Endothelial cell of umbilical vein (primary cell): ENCODE results near the gene ZHX3. TPM values are rescaled to one million over a fixed set of nuclear protein-coding genes. Genes with fewer than 3 reads are reported as not detected.

Experiments used
- BruUV-seq: library from RNA; stranded (reverse); fragments of 400-500 nt; replicated peaks from 2 replicates; lab custom pipeline; 2021; lab: Mats Ljungman, UMichigan
- CTCF ChIA-PET: fragments of 300-600, 350-600 bp; sonication (Branson Sonifier 250); formaldehyde crosslinking; loops from one replicate; lab custom pipeline; 2021; ENCODE audit warnings: antibody characterized with exemption, inconsistent platforms; lab: Charles Lee
- POLR2A ChIA-PET: fragments of 300-600, 350-600 bp; sonication (Branson Sonifier 250); formaldehyde crosslinking; loops from one replicate; lab custom pipeline; 2021; ENCODE audit warnings: antibody characterized with exemption, inconsistent platforms; lab: Charles Lee
- DNase-seq: peaks from one replicate; pipeline ENCODE4 v3.0.0-alpha.2; 2011; ENCODE audit warnings: low read depth, low spot score
- FAIRE-seq: peaks from 2 replicates; lab custom pipeline; 2011; peaks lifted over from hg19 to GRCh38; lab: Jason Lieb, UNC
- H2AFZ ChIP-seq: 2 replicates; pipeline ENCODE4 v1.6.0; 2012; ENCODE audit warnings: low read depth, low read length, control low read depth, inconsistent platforms
- H3K27ac ChIP-seq: 2 replicates; pipeline ENCODE4 v1.5.1; 2011; ENCODE audit warnings: low read depth, mild to moderate bottlenecking, control low read depth, low read length, moderate library complexity; ENCODE audit not compliant: insufficient read depth
- H3K27me3 ChIP-seq, 2 experiments: 2 replicates each; pipeline versions ENCODE4 v1.6.0 to v1.6.1; 2011; ENCODE audit warnings: low read length in 2 of 2, mixed read lengths in 1 of 2; ENCODE audit not compliant: control insufficient read depth in 2 of 2, insufficient read depth in 2 of 2
- H3K36me3 ChIP-seq, 2 experiments: 2 replicates in 1 of 2; 3 replicates in 1 of 2; pipeline ENCODE4 v1.5.1; 2011; ENCODE audit warnings: low read length in 2 of 2, mild to moderate bottlenecking in 1 of 2, moderate library complexity in 1 of 2; ENCODE audit not compliant: control insufficient read depth in 2 of 2, insufficient read depth in 2 of 2; ENCODE audit errors: extremely low read depth in 1 of 2
- H3K4me1 ChIP-seq: 3 replicates; pipeline ENCODE4 v1.5.1; 2011; ENCODE audit warnings: mild to moderate bottlenecking, low read length; ENCODE audit not compliant: control insufficient read depth, insufficient read depth; ENCODE audit errors: extremely low read depth
- H3K4me2 ChIP-seq: 2 replicates; pipeline ENCODE4 v1.6.1; 2011; ENCODE audit warnings: low read length, control low read depth, mixed read lengths; ENCODE audit not compliant: insufficient read depth
- H3K4me3 ChIP-seq, 3 experiments: fragments of 200-600 bp in 1 of 3; sonication (generic), shearing (Covaris generic) in 1 of 3; replicated peaks in 1 of 3; 2 replicates each; pipeline ENCODE4 v1.5.1; 2011 to 2016; ENCODE audit warnings: control low read depth in 3 of 3, low read length in 3 of 3, mild to moderate bottlenecking in 2 of 3, inconsistent platforms in 1 of 3, low read depth in 1 of 3, moderate library complexity in 1 of 3; ENCODE audit not compliant: insufficient read depth in 1 of 3
- H3K79me2 ChIP-seq: 2 replicates; pipeline ENCODE4 v1.6.0; 2012; ENCODE audit warnings: low read length, inconsistent platforms; ENCODE audit not compliant: control insufficient read depth, insufficient read depth
- H3K9ac ChIP-seq: replicated peaks from 2 replicates; pipeline ENCODE3; 2011; ENCODE audit warnings: low read length, control low read depth; ENCODE audit not compliant: insufficient read depth; ENCODE audit errors: extremely low read depth
- H3K9me1 ChIP-seq: replicated peaks from 3 replicates; pipeline ENCODE4 v1.6.0; 2011; ENCODE audit warnings: mild to moderate bottlenecking, low read length; ENCODE audit not compliant: control insufficient read depth, insufficient read depth; ENCODE audit errors: extremely low read depth
- H3K9me3 ChIP-seq: replicated peaks from 2 replicates; pipeline ENCODE4 v1.5.1; 2012; ENCODE audit warnings: low read length, inconsistent platforms; ENCODE audit not compliant: control insufficient read depth, insufficient read depth
- H4K20me1 ChIP-seq: replicated peaks from 2 replicates; pipeline ENCODE3; 2011; ENCODE audit warnings: mild to moderate bottlenecking, low read length; ENCODE audit not compliant: control insufficient read depth, insufficient read depth; ENCODE audit errors: extremely low read depth
- CTCF ChIP-seq, 2 donors: IDR thresholded peaks; 1 replicate in 1 of 2; 2 replicates in 1 of 2; pipeline ENCODE4 v1.5.1; 2011; ENCODE audit warnings: low read length in 2 of 2, mild to moderate bottlenecking in 2 of 2, moderate library complexity in 2 of 2, control low read depth in 1 of 2, inconsistent platforms in 1 of 2, low read depth in 1 of 2; ENCODE audit not compliant: insufficient read depth in 1 of 2; ENCODE audit errors: extremely low read depth in 1 of 2
- EZH2 ChIP-seq: IDR thresholded peaks from 2 replicates; pipeline ENCODE4 v1.6.1; 2012; ENCODE audit warnings: borderline replicate concordance, low read depth, mild to moderate bottlenecking, moderate library complexity, low read length, inconsistent platforms; ENCODE audit not compliant: severe bottlenecking
- FOS ChIP-seq: IDR thresholded peaks from 2 replicates; pipeline ENCODE4 v1.6.1; 2011; ENCODE audit warnings: mild to moderate bottlenecking, low read length, moderate library complexity, borderline replicate concordance; ENCODE audit not compliant: insufficient read depth
- GATA2 ChIP-seq: IDR thresholded peaks from 2 replicates; pipeline ENCODE4 v1.7.0; 2011; ENCODE audit warnings: low read depth, mild to moderate bottlenecking, moderate library complexity, mixed read lengths, low read length; ENCODE audit not compliant: insufficient read length, insufficient read depth
- JUN ChIP-seq: IDR thresholded peaks from 2 replicates; pipeline ENCODE4 v1.6.1; 2011; ENCODE audit warnings: borderline replicate concordance, low read depth; ENCODE audit not compliant: insufficient read length, insufficient read depth
- MAX ChIP-seq: IDR thresholded peaks from 2 replicates; pipeline ENCODE4 v1.6.1; 2011; ENCODE audit not compliant: insufficient read depth, insufficient read length
- MYC ChIP-seq: IDR thresholded peaks from one replicate; pipeline ENCODE4 v1.6.1; 2011; ENCODE audit warnings: mild to moderate bottlenecking, low read depth, low read length
- POLR2A ChIP-seq: IDR thresholded peaks from 2 replicates; pipeline ENCODE4 v1.6.1; 2012; ENCODE audit warnings: low read depth, mild to moderate bottlenecking, control low read depth, low read length
- POLR2AphosphoS5 ChIP-seq: IDR thresholded peaks from 2 replicates; pipeline ENCODE4 v1.6.1; 2012; ENCODE audit warnings: low read depth, mild to moderate bottlenecking, control low read depth, low read length, moderate library complexity; ENCODE audit not compliant: insufficient read depth
- dilution Hi-C: fragments of 300-500 bp; cut with MboI; formaldehyde crosslinking; loops from one replicate; pipeline ENCODE4 v1.15.0; 2019; ENCODE audit warnings: low sequenced_read_pairs; ENCODE audit not compliant: extremely low pct_ligation_motif_present
- intact Hi-C: fragments of 100-400 bp; cut with micrococcal nuclease; formaldehyde crosslinking; loops from one replicate; pipeline ENCODE4 v1.10.0; 2022
- polyA plus RNA-seq, 4 experiments: library from polyadenylated mRNA; depleted of rRNA in 3 of 4; stranded (reverse) in 3 of 4; unstranded in 1 of 4; fragments of >200 nt; gene quantifications; 2 replicates each; pipeline versions ENCODE4 v1.2.1 to v1.2.3, GENCODE V29; 2011 to 2012; ENCODE audit warnings: missing spikeins in 1 of 4
- total RNA-seq: library from RNA; stranded (reverse); gene quantifications from 2 replicates; pipeline ENCODE4 v1.2.3, GENCODE V29; 2021

Gene ZHX3
- total and polyA plus RNA-seq, 2 donors (not counting 3 experiments of a cell fraction or from before 2014, with no cell fraction given) = 7.4 to 17.8 TPM

DNA sequence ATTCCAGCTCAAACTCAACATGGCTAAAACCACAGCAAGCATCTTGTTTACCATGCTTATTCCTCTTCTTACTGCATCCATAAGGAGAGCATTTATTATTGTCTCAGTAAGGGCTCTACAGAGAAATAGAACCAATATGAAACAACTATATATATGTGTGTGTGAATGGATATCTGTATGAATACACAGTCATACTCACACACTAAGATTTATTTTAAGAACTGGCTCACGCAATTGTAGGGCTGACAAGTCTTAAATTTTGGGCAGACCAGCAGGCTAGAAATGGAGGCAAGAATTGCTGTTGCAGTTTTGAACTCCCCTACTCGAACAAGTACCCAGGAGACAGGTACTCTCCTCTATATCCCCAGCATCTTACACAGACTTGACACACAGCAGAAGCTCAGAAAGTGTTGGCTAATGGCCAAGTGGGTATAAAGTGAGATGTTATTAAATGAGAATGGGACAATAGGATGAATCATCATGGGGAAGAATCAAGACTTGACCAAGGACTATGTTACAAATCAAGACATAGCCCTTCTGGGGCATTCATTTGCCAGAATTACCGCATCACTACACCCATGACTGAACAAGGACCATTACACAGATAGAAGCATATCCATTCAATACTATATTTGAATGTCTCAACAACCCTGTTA is 13.0 kb downstream of the ZHX3 start:
- Histone ChIP-seq H3K4me3 (no peak overlapping the region), H3K9ac (no peak overlapping the region), H2AFZ (no peak overlapping the region), H3K4me1 (peaks cover 17% of the 10 kb centered on the region), H3K27me3 (no peaks in the 10 kb centered on the region), H3K9me1 (no peaks in the 10 kb centered on the region), H3K36me3 (no peaks in the 10 kb centered on the region), H3K79me2 (peaks cover 29% of the 10 kb centered on the region), H3K4me2 (no peak overlapping the region), H3K9me3 (no peaks in the 10 kb centered on the region), H3K27ac (no peak overlapping the region), H4K20me1 (no peaks in the 10 kb centered on the region)
- DNase-seq = no peak
- dilution Hi-C loops = no loop called here
- intact Hi-C loops = no loop called here
- CTCF ChIA-PET = interaction anchor here (0.6 to 1.7 kb wide), 4 partner anchors 11 to 107 kb away, joined by 3 to 6 read pairs (median 3); no protein-coding TSS in a partner anchor
- no TSS peak for BruUV-seq
- POLR2A ChIA-PET = no interaction called here
- no peak for FAIRE-seq
- TF ChIP-seq POLR2A (no peak), FOS (peak; percentile 49)

GRCh38 chr20:41304002-41304401 is 13.5 kb downstream of the ZHX3 start:
- ChIA-PET CTCF (interaction anchor here (1.2 to 1.7 kb wide), 5 partner anchors 9 to 107 kb away, joined by 3 to 6 read pairs (median 3); no protein-coding TSS in a partner anchor), POLR2A (no interaction called here)
- H3K79me2 ChIP-seq = peaks cover 29% of the 10 kb centered on the region
- H3K4me3 ChIP-seq = no peak overlapping the region
- dilution Hi-C loops = no loop called here
- no peaks in the 10 kb centered on the region for H3K9me3 ChIP-seq
- intact Hi-C loops = no loop called here
- no peak overlapping the region for H3K27ac ChIP-seq
- BruUV-seq = no TSS peak
- no peak overlapping the region for H2AFZ ChIP-seq
- no peak for TF ChIP-seq FOS
- TF ChIP-seq EZH2 = no peak
- TF ChIP-seq GATA2 = no peak
- TF ChIP-seq POLR2AphosphoS5 = no peak
- TF ChIP-seq CTCF (IDR thresholded peaks at IDR 0.05; ENCODE audit: extremely low read depth in 1 of 2, insufficient read depth in 1 of 2, low read depth in 1 of 2, low read length in 2 of 2) = no peak
- TF ChIP-seq MYC = no peak
- TF ChIP-seq POLR2A = no peak
- no peak for TF ChIP-seq JUN
- TF ChIP-seq MAX = no peak
- no peak for DNase-seq
- H3K36me3 ChIP-seq = no peaks in the 10 kb centered on the region
- H3K9me1 ChIP-seq = no peaks in the 10 kb centered on the region
- no peaks in the 10 kb centered on the region for H3K27me3 ChIP-seq
- H4K20me1 ChIP-seq = no peaks in the 10 kb centered on the region
- FAIRE-seq = no peak
- H3K9ac ChIP-seq = no peak overlapping the region
- H3K4me1 ChIP-seq = peaks cover 17% of the 10 kb centered on the region
- no peak overlapping the region for H3K4me2 ChIP-seq
